Measurements from ENCODE around the gene WDR45B.

The WDR45B gene

GRCh38 chr17:82640036-82640435 lies 8.2 kb downstream of the WDR45B start:
- Histone ChIP-seq H3K27me3 (ENCODE audit: insufficient read depth, low read length) (no peaks in the 10 kb centered on the region), H3K9ac (ENCODE audit: low read depth, low read length) (no peak overlapping the region), H3K4me1 (ENCODE audit: insufficient read depth, low read length) (no peaks in the 10 kb centered on the region), H3K36me3 (ENCODE audit: insufficient read depth, low read length) (peaks cover 69% of the 10 kb centered on the region), H3K27ac (ENCODE audit: low read depth, low read length) (no peak overlapping the region), H3K9me3 (ENCODE audit: insufficient read depth, low read depth, low read length) (no peaks in the 10 kb centered on the region), H3K4me3 (ENCODE audit: low read length) (no peak overlapping the region)
- 98% methylated on average over 5 of the region's 5 CpGs for WGBS

GRCh38 chr17:82639628-82640027 lies 8.6 kb downstream of the WDR45B start:
- H3K9ac ChIP-seq (ENCODE audit: low read depth, low read length) = no peak overlapping the region
- no peak overlapping the region for H3K4me3 ChIP-seq (ENCODE audit: low read length)
- H3K9me3 ChIP-seq (ENCODE audit: insufficient read depth, low read depth, low read length) = no peaks in the 10 kb centered on the region
- no peaks in the 10 kb centered on the region for H3K27me3 ChIP-seq (ENCODE audit: insufficient read depth, low read length)
- H3K27ac ChIP-seq (ENCODE audit: low read depth, low read length) = no peak overlapping the region
- H3K4me1 ChIP-seq (ENCODE audit: insufficient read depth, low read length) = no peaks in the 10 kb centered on the region
- 92% methylated on average over 14 of the region's 14 CpGs for WGBS
- peaks cover 69% of the 10 kb centered on the region for H3K36me3 ChIP-seq (ENCODE audit: insufficient read depth, low read length)

GRCh38 chr17:82638183-82638773 lies 10.0 kb downstream of the WDR45B start:
- WGBS = 86% methylated on average over 4 of the region's 5 CpGs
- no peaks in the 10 kb centered on the region for H3K9me3 ChIP-seq (ENCODE audit: insufficient read depth, low read depth, low read length)
- no peak overlapping the region for H3K4me3 ChIP-seq (ENCODE audit: low read length)
- no peaks in the 10 kb centered on the region for H3K27me3 ChIP-seq (ENCODE audit: insufficient read depth, low read length)
- no peak overlapping the region for H3K9ac ChIP-seq (ENCODE audit: low read depth, low read length)
- H3K36me3 ChIP-seq (ENCODE audit: insufficient read depth, low read length) = peaks cover 68% of the 10 kb centered on the region
- H3K27ac ChIP-seq (ENCODE audit: low read depth, low read length) = no peak overlapping the region
- H3K4me1 ChIP-seq (ENCODE audit: insufficient read depth, low read length) = no peaks in the 10 kb centered on the region

- Histone ChIP-seq H3K9ac (ENCODE audit: low read depth, low read length) (no peak overlapping the region), H3K36me3 (ENCODE audit: insufficient read depth, low read length) (peaks cover 55% of the 10 kb centered on the region), H3K27me3 (ENCODE audit: insufficient read depth, low read length) (no peaks in the 10 kb centered on the region), H3K4me3 (ENCODE audit: low read length) (no peak overlapping the region), H3K27ac (ENCODE audit: low read depth, low read length) (no peak overlapping the region), H3K9me3 (ENCODE audit: insufficient read depth, low read depth, low read length) (no peaks in the 10 kb centered on the region), H3K4me1 (ENCODE audit: insufficient read depth, low read length) (no peaks in the 10 kb centered on the region)
- WGBS = 95% methylated on average over 16 of the region's 16 CpGs
These were observed 11.3 kb downstream of the WDR45B start for GRCh38 chr17:82636626-82637598.

GRCh38 chr17:82633343-82633742 lies 14.9 kb downstream of the WDR45B start:
- Histone ChIP-seq H3K27ac (ENCODE audit: low read depth, low read length) (no peak overlapping the region), H3K4me1 (ENCODE audit: insufficient read depth, low read length) (no peaks in the 10 kb centered on the region), H3K27me3 (ENCODE audit: insufficient read depth, low read length) (no peaks in the 10 kb centered on the region), H3K4me3 (ENCODE audit: low read length) (no peak overlapping the region), H3K9me3 (ENCODE audit: insufficient read depth, low read depth, low read length) (no peaks in the 10 kb centered on the region), H3K36me3 (ENCODE audit: insufficient read depth, low read length) (peaks cover 46% of the 10 kb centered on the region), H3K9ac (ENCODE audit: low read depth, low read length) (no peak overlapping the region)

GRCh38 chr17:82632451-82632850 lies 15.8 kb downstream of the WDR45B start:
- no peaks in the 10 kb centered on the region for H3K4me1 ChIP-seq (ENCODE audit: insufficient read depth, low read length)
- 95% methylated on average over 8 of the region's 8 CpGs for WGBS

GRCh38 chr17:82631544-82631943 lies 16.7 kb downstream of the WDR45B start:
- no peaks in the 10 kb centered on the region for H3K9me3 ChIP-seq (ENCODE audit: insufficient read depth, low read depth, low read length)
- 97% methylated on average over 6 of the region's 6 CpGs for WGBS
- no peak overlapping the region for H3K4me3 ChIP-seq (ENCODE audit: low read length)
- H3K9ac ChIP-seq (ENCODE audit: low read depth, low read length) = no peak overlapping the region
- H3K27me3 ChIP-seq (ENCODE audit: insufficient read depth, low read length) = no peaks in the 10 kb centered on the region
- no peak overlapping the region for H3K27ac ChIP-seq (ENCODE audit: low read depth, low read length)
- H3K4me1 ChIP-seq (ENCODE audit: insufficient read depth, low read length) = no peaks in the 10 kb centered on the region
- peaks cover 51% of the 10 kb centered on the region for H3K36me3 ChIP-seq (ENCODE audit: insufficient read depth, low read length)

More at GRCh38 chr17:82632451-82632850, 15.8 kb downstream of the WDR45B start:
- no peak overlapping the region for H3K4me3 ChIP-seq (ENCODE audit: low read length)
- peaks cover 49% of the 10 kb centered on the region for H3K36me3 ChIP-seq (ENCODE audit: insufficient read depth, low read length)
- no peak overlapping the region for H3K9ac ChIP-seq (ENCODE audit: low read depth, low read length)
- H3K27ac ChIP-seq (ENCODE audit: low read depth, low read length) = no peak overlapping the region
- H3K27me3 ChIP-seq (ENCODE audit: insufficient read depth, low read length) = no peaks in the 10 kb centered on the region
- H3K9me3 ChIP-seq (ENCODE audit: insufficient read depth, low read depth, low read length) = no peaks in the 10 kb centered on the region

GRCh38 chr17:82630212-82630611 lies 18.0 kb downstream of the WDR45B start:
- H3K4me3 ChIP-seq (ENCODE audit: low read length) = no peak overlapping the region
- no peak overlapping the region for H3K27ac ChIP-seq (ENCODE audit: low read depth, low read length)
- no peaks in the 10 kb centered on the region for H3K4me1 ChIP-seq (ENCODE audit: insufficient read depth, low read length)
- no peaks in the 10 kb centered on the region for H3K27me3 ChIP-seq (ENCODE audit: insufficient read depth, low read length)
- H3K9ac ChIP-seq (ENCODE audit: low read depth, low read length) = no peak overlapping the region
- 92% methylated on average over 12 of the region's 12 CpGs for WGBS
- H3K9me3 ChIP-seq (ENCODE audit: insufficient read depth, low read depth, low read length) = no peaks in the 10 kb centered on the region
- peaks cover 62% of the 10 kb centered on the region for H3K36me3 ChIP-seq (ENCODE audit: insufficient read depth, low read length)

GRCh38 chr17:82629748-82630147 lies 18.5 kb downstream of the WDR45B start:
- H3K4me1 ChIP-seq (ENCODE audit: insufficient read depth, low read length) = no peaks in the 10 kb centered on the region
- no peak overlapping the region for H3K9ac ChIP-seq (ENCODE audit: low read depth, low read length)
- no peaks in the 10 kb centered on the region for H3K27me3 ChIP-seq (ENCODE audit: insufficient read depth, low read length)
- H3K9me3 ChIP-seq (ENCODE audit: insufficient read depth, low read depth, low read length) = no peaks in the 10 kb centered on the region
- no peak overlapping the region for H3K27ac ChIP-seq (ENCODE audit: low read depth, low read length)
- peaks cover 67% of the 10 kb centered on the region for H3K36me3 ChIP-seq (ENCODE audit: insufficient read depth, low read length)
- H3K4me3 ChIP-seq (ENCODE audit: low read length) = no peak overlapping the region
- WGBS = 93% methylated on average over 8 of the region's 8 CpGs

- Histone ChIP-seq H3K4me1 (ENCODE audit: insufficient read depth, low read length) (no peaks in the 10 kb centered on the region), H3K27me3 (ENCODE audit: insufficient read depth, low read length) (no peaks in the 10 kb centered on the region), H3K9me3 (ENCODE audit: insufficient read depth, low read depth, low read length) (no peaks in the 10 kb centered on the region), H3K4me3 (ENCODE audit: low read length) (no peak overlapping the region), H3K36me3 (ENCODE audit: insufficient read depth, low read length) (peaks cover 70% of the 10 kb centered on the region), H3K9ac (ENCODE audit: low read depth, low read length) (no peak overlapping the region), H3K27ac (ENCODE audit: low read depth, low read length) (no peak overlapping the region)
- WGBS = 97% methylated on average over 21 of the region's 21 CpGs
These were observed 20.8 kb downstream of the WDR45B start for GRCh38 chr17:82627405-82627804.

GRCh38 chr17:82623707-82624106 lies 24.5 kb downstream of the WDR45B start:
- 97% methylated on average over 15 of the region's 15 CpGs for WGBS
- Histone ChIP-seq H3K4me1 (ENCODE audit: insufficient read depth, low read length) (no peaks in the 10 kb centered on the region), H3K36me3 (ENCODE audit: insufficient read depth, low read length) (peaks cover 87% of the 10 kb centered on the region), H3K9me3 (ENCODE audit: insufficient read depth, low read depth, low read length) (no peaks in the 10 kb centered on the region), H3K27ac (ENCODE audit: low read depth, low read length) (no peak overlapping the region), H3K9ac (ENCODE audit: low read depth, low read length) (no peak overlapping the region), H3K27me3 (ENCODE audit: insufficient read depth, low read length) (no peaks in the 10 kb centered on the region), H3K4me3 (ENCODE audit: low read length) (no peak overlapping the region)
